Neutrophil (primary cell): ENCODE data around the gene CTXN1.
A peak's percentile ranks its signal among the peaks of the same experiment; 100 is the strongest.

Experiments
- H3K27ac ChIP-seq: fragments of 200-600 bp; sonication (generic); 2 replicates; pipeline ENCODE4 v1.5.1; 2016; ENCODE audit warnings: mild to moderate bottlenecking, moderate library complexity
- H3K27me3 ChIP-seq: fragments of 200-600 bp; sonication (generic); 2 replicates; pipeline ENCODE4 v1.6.0; 2016; ENCODE audit warnings: mild to moderate bottlenecking
- H3K36me3 ChIP-seq: fragments of 200-600 bp; sonication (generic); 2 replicates; pipeline ENCODE4 v1.5.1; 2017
- H3K4me1 ChIP-seq, 2 experiments: fragments of 200-600 bp in 1 of 2; sonication (generic) in 1 of 2; 1 replicate in 1 of 2; 2 replicates in 1 of 2; pipeline versions ENCODE4 v1.5.1 to v1.6.1; 2013 to 2016; ENCODE audit warnings: low read depth in 1 of 2, low read length in 1 of 2, mild to moderate bottlenecking in 1 of 2, moderate library complexity in 1 of 2; ENCODE audit not compliant: control insufficient read depth in 1 of 2, insufficient read depth in 1 of 2
- H3K4me3 ChIP-seq, 2 experiments: fragments of 200-600 bp in 1 of 2; sonication (generic) in 1 of 2; 1 replicate in 1 of 2; 2 replicates in 1 of 2; pipeline ENCODE4 v1.5.1; 2013 to 2016; ENCODE audit warnings: low read depth in 1 of 2, low read length in 1 of 2, mild to moderate bottlenecking in 1 of 2, moderate library complexity in 1 of 2
- H3K9me3 ChIP-seq: fragments of 200-600 bp; sonication (generic); 2 replicates; pipeline ENCODE4 v1.5.1; 2016
- TF ChIP-seq, protein P1 (sequence below): fragments of 200-600 bp; sonication (generic); IDR thresholded peaks from 2 replicates; pipeline ENCODE4 v1.5.1; 2016; ENCODE audit warnings: antibody characterized with exemption

The CTXN1 gene

GRCh38 chr19:7921967-7922835 is 3.7 kb downstream of the CTXN1 start:
- H3K9me3 ChIP-seq, result no peaks in the 10 kb centered on the region
- H3K4me1 ChIP-seq, result peaks cover 32 to 52% of the 10 kb centered on the region in 2 experiments
- H3K4me3 ChIP-seq, result no peak overlapping the region
- H3K36me3 ChIP-seq, result no peaks in the 10 kb centered on the region
- peaks cover 61% of the 10 kb centered on the region for H3K27me3 ChIP-seq
- peak overlapping the region; percentile 95 for H3K27ac ChIP-seq
- TF ChIP-seq, protein P1, sequence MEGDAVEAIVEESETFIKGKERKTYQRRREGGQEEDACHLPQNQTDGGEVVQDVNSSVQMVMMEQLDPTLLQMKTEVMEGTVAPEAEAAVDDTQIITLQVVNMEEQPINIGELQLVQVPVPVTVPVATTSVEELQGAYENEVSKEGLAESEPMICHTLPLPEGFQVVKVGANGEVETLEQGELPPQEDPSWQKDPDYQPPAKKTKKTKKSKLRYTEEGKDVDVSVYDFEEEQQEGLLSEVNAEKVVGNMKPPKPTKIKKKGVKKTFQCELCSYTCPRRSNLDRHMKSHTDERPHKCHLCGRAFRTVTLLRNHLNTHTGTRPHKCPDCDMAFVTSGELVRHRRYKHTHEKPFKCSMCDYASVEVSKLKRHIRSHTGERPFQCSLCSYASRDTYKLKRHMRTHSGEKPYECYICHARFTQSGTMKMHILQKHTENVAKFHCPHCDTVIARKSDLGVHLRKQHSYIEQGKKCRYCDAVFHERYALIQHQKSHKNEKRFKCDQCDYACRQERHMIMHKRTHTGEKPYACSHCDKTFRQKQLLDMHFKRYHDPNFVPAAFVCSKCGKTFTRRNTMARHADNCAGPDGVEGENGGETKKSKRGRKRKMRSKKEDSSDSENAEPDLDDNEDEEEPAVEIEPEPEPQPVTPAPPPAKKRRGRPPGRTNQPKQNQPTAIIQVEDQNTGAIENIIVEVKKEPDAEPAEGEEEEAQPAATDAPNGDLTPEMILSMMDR, result no peak

- Histone ChIP-seq H3K27ac (peak overlapping the region; percentile 95), H3K9me3 (no peaks in the 10 kb centered on the region), H3K36me3 (no peaks in the 10 kb centered on the region), H3K4me3 (peak overlapping the region; percentile 76 to 100), H3K4me1 (peaks cover 36 to 60% of the 10 kb centered on the region in 2 experiments), H3K27me3 (peaks cover 66% of the 10 kb centered on the region)
- TF ChIP-seq, protein P1, result no peak
Measured at GRCh38 chr19:7921302-7921966, 4.5 kb downstream of the CTXN1 start.

- peaks cover 41 to 64% of the 10 kb centered on the region in 2 experiments for H3K4me1 ChIP-seq
- no peaks in the 10 kb centered on the region for H3K9me3 ChIP-seq
- peak overlapping the region; percentile 95 for H3K27ac ChIP-seq
- no peaks in the 10 kb centered on the region for H3K36me3 ChIP-seq
- TF ChIP-seq, protein P1, result peak; percentile 52
- H3K4me3 ChIP-seq, result peak overlapping the region; percentile 76 to 100
- peaks cover 66% of the 10 kb centered on the region for H3K27me3 ChIP-seq
Measured at GRCh38 chr19:7920519-7921301, 5.2 kb downstream of the CTXN1 start.

DNA sequence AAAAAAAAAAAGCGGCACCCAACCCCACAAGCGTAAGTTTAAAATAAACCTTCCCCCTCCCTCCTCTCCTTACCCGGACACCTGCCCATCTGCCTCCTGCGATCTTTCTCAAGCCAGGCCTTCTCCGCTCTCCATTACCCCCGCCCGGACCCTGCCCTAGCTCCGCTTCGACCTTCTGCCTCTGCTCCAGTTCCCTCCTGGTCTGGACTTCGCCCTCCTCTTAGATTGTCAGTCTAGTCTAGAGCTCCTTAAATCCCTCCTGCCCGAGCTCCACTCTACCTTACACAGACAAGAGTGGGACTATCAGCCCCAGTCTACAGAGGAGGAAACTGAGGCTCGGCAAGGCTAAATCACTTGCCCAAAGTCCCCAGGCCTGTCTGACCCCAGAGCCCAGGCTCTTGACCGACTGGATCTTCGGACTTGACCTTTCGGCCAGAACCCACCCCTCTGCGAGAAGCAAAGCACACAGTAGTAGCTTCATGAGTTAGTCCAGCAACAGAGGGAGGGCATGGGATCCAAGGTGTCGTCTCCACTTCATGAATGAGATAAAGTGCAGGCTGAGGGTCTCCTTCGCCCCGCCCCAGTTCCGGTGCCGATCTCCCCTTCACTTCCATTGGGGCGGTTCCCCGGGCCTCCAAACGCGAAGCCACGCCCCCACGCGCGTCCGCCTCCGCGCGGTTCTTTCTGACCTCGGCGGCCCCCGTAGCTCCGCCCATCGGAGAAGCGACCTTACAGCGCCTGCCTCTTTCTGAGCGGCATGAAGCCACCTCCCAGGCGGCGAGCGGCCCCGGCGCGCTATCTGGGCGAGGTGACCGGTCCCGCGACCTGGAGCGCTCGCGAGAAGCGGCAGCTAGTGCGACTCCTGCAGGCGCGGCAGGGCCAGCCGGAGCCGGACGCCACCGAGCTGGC is 6.1 kb downstream of the CTXN1 start, which contains the start of gene SNAPC2:
Gene SNAPC2, plus strand, starts transcription at position 729 of the 909 bp plus-strand sequence. Its CDS starts 29 bp downstream, at position 758.
- peaks cover 66% of the 10 kb centered on the region for H3K27me3 ChIP-seq
- no peaks in the 10 kb centered on the region for H3K9me3 ChIP-seq
- peak within 1 kb of the TSS; percentile 95 for H3K27ac ChIP-seq
- peak within 1 kb of the TSS; percentile 76 to 100 for H3K4me3 ChIP-seq
- H3K36me3 ChIP-seq, result no peaks in the 10 kb centered on the region
- TF ChIP-seq, protein P1, result no peak
- peaks cover 37 to 58% of the 10 kb centered on the region in 2 experiments for H3K4me1 ChIP-seq
